Activated CD4-positive, alpha-beta memory T cell treated with anti-CD3 and anti-CD28 coated beads for 36 hours (primary cell): Measurements from ENCODE around the gene LRRC55. TPM values are rescaled to one million over a fixed set of nuclear protein-coding genes. Genes with fewer than 3 reads are reported as not detected.
"Not testable (repeated sequence)": the region's sequence is repeated elsewhere in the genome, so short reads cannot be mapped to it uniquely, and the experiment has no call there.

Experiments
- CTCF ChIA-PET: fragments of 350-600 bp; sonication (Branson Sonifier 250); formaldehyde crosslinking; loops from one replicate; lab custom pipeline; 2021; ENCODE audit warnings: antibody characterized with exemption, inconsistent platforms; lab: Charles Lee
- POLR2A ChIA-PET: fragments of 350-600 bp; sonication (Branson Sonifier 250); formaldehyde crosslinking; loops from one replicate; lab custom pipeline; 2021; ENCODE audit warnings: antibody characterized with exemption; lab: Charles Lee
- DNase-seq: peaks from one replicate; pipeline ENCODE4 v3.0.0-alpha.2; 2020
- H3K27ac Mint-ChIP-seq: one replicate; pipeline ENCODE4 v1.8.0; 2021; ENCODE audit warnings: mixed read lengths
- H3K27me3 Mint-ChIP-seq: one replicate; pipeline ENCODE4 v1.8.0; 2021; ENCODE audit warnings: mixed read lengths
- H3K36me3 Mint-ChIP-seq: one replicate; pipeline ENCODE4 v1.8.0; 2021; ENCODE audit warnings: mixed read lengths
- H3K4me1 Mint-ChIP-seq: one replicate; pipeline ENCODE4 v1.8.0; 2021; ENCODE audit warnings: low read depth, mixed read lengths
- H3K4me3 Mint-ChIP-seq: one replicate; pipeline ENCODE4 v1.8.0; 2021; ENCODE audit warnings: mild to moderate bottlenecking, mixed read lengths
- H3K9me3 Mint-ChIP-seq: one replicate; pipeline ENCODE4 v1.8.0; 2021; ENCODE audit warnings: mixed read lengths
- intact Hi-C: fragments of 100-400 bp; cut with micrococcal nuclease; formaldehyde crosslinking; loops from one replicate; pipeline ENCODE4 v1.15.1; 2023
- total RNA-seq, 2 experiments: library from RNA; stranded (reverse); gene quantifications; one replicate each; pipeline ENCODE4 v1.2.3, GENCODE V29; 2021

The LRRC55 gene
- total RNA-seq, 2 experiments from 2014 or later, result not detected

- Mint-ChIP-seq H3K9me3 (no peaks in the 10 kb centered on the region), H3K27ac (no peak overlapping the region), H3K27me3 (peaks cover 12% of the 10 kb centered on the region), H3K36me3 (no peaks in the 10 kb centered on the region), H3K4me1 (no peaks in the 10 kb centered on the region), H3K4me3 (no peak overlapping the region)
- DNase-seq, result no peak
- POLR2A ChIA-PET, result no interaction called here
- CTCF ChIA-PET, result no interaction called here
- intact Hi-C loops, result no loop called here
Observed at GRCh38 chr11:57164317-57164716, 17.4 kb upstream of the LRRC55 start.

GRCh38 chr11:57167125-57167846 is 14.5 kb upstream of the LRRC55 start:
- intact Hi-C loops, result no loop called here
- CTCF ChIA-PET, result no interaction called here
- Mint-ChIP-seq H3K36me3 (no peaks in the 10 kb centered on the region), H3K4me1 (no peaks in the 10 kb centered on the region), H3K27ac (no peak overlapping the region), H3K9me3 (no peaks in the 10 kb centered on the region), H3K4me3 (no peak overlapping the region), H3K27me3 (peaks cover 3% of the 10 kb centered on the region)
- DNase-seq, result no peak
- POLR2A ChIA-PET, result no interaction called here

GRCh38 chr11:57169732-57170313 is 11.9 kb upstream of the LRRC55 start:
- intact Hi-C loops, DNase-seq, H3K27ac Mint-ChIP-seq, H3K9me3 Mint-ChIP-seq, H3K4me1 Mint-ChIP-seq, POLR2A ChIA-PET, CTCF ChIA-PET, H3K27me3 Mint-ChIP-seq, H3K36me3 Mint-ChIP-seq, H3K4me3 Mint-ChIP-seq: not testable (repeated sequence)

GRCh38 chr11:57172031-57172430 is 9.7 kb upstream of the LRRC55 start:
- Mint-ChIP-seq H3K4me1 (no peaks in the 10 kb centered on the region), H3K27ac (no peak overlapping the region), H3K36me3 (no peaks in the 10 kb centered on the region), H3K9me3 (no peaks in the 10 kb centered on the region), H3K4me3 (no peak overlapping the region), H3K27me3 (no peaks in the 10 kb centered on the region)
- intact Hi-C loops, result no loop called here
- ChIA-PET POLR2A (no interaction called here), CTCF (no interaction called here)
- no peak for DNase-seq

GRCh38 chr11:57174656-57175055 is 7.1 kb upstream of the LRRC55 start:
- H3K4me3 Mint-ChIP-seq, result no peak overlapping the region
- no peak overlapping the region for H3K27ac Mint-ChIP-seq
- H3K36me3 Mint-ChIP-seq, result no peaks in the 10 kb centered on the region
- DNase-seq, result no peak
- H3K27me3 Mint-ChIP-seq, result peaks cover 5% of the 10 kb centered on the region
- intact Hi-C loops, result no loop called here
- CTCF ChIA-PET, result no interaction called here
- H3K9me3 Mint-ChIP-seq, result no peaks in the 10 kb centered on the region
- POLR2A ChIA-PET, result no interaction called here
- H3K4me1 Mint-ChIP-seq, result no peaks in the 10 kb centered on the region

GRCh38 chr11:57175478-57175877 is 6.3 kb upstream of the LRRC55 start:
- H3K4me3 Mint-ChIP-seq, result no peak overlapping the region
- no peak for DNase-seq
- intact Hi-C loops, result no loop called here
- ChIA-PET CTCF (no interaction called here), POLR2A (no interaction called here)
- H3K27ac Mint-ChIP-seq, result no peak overlapping the region
- H3K9me3 Mint-ChIP-seq, result no peaks in the 10 kb centered on the region
- peaks cover 12% of the 10 kb centered on the region for H3K27me3 Mint-ChIP-seq
- no peaks in the 10 kb centered on the region for H3K4me1 Mint-ChIP-seq
- no peaks in the 10 kb centered on the region for H3K36me3 Mint-ChIP-seq

- H3K27ac Mint-ChIP-seq, result no peak overlapping the region
- POLR2A ChIA-PET, result no interaction called here
- H3K4me1 Mint-ChIP-seq, result no peaks in the 10 kb centered on the region
- H3K4me3 Mint-ChIP-seq, result no peak overlapping the region
- H3K36me3 Mint-ChIP-seq, result no peaks in the 10 kb centered on the region
- H3K27me3 Mint-ChIP-seq, result peaks cover 21% of the 10 kb centered on the region
- no peaks in the 10 kb centered on the region for H3K9me3 Mint-ChIP-seq
- DNase-seq, result no peak
- CTCF ChIA-PET, result no interaction called here
- intact Hi-C loops, result no loop called here
Observed at GRCh38 chr11:57178334-57178733, 3.4 kb upstream of the LRRC55 start.

GRCh38 chr11:57179681-57180080 is 2.1 kb upstream of the LRRC55 start:
- Mint-ChIP-seq H3K4me1 (no peaks in the 10 kb centered on the region), H3K27me3 (peaks cover 21% of the 10 kb centered on the region), H3K36me3 (no peaks in the 10 kb centered on the region), H3K4me3 (no peak overlapping the region), H3K9me3 (no peaks in the 10 kb centered on the region), H3K27ac (no peak overlapping the region)
- intact Hi-C loops, result no loop called here
- ChIA-PET CTCF (no interaction called here), POLR2A (no interaction called here)
- DNase-seq, result no peak

- ChIA-PET POLR2A (no interaction called here), CTCF (no interaction called here)
- no peaks in the 10 kb centered on the region for H3K36me3 Mint-ChIP-seq
- no peak overlapping the region for H3K4me3 Mint-ChIP-seq
- intact Hi-C loops, result no loop called here
- no peak overlapping the region for H3K27ac Mint-ChIP-seq
- no peaks in the 10 kb centered on the region for H3K9me3 Mint-ChIP-seq
- no peaks in the 10 kb centered on the region for H3K4me1 Mint-ChIP-seq
- H3K27me3 Mint-ChIP-seq, result peaks cover 21% of the 10 kb centered on the region
- no peak for DNase-seq
Observed at GRCh38 chr11:57180081-57180561, 1.6 kb upstream of the LRRC55 start.

GRCh38 chr11:57180964-57181363 is 789 bp upstream of the LRRC55 start:
- Mint-ChIP-seq H3K27me3 (peaks cover 21% of the 10 kb centered on the region), H3K27ac (no peak overlapping the region), H3K9me3 (no peaks in the 10 kb centered on the region), H3K36me3 (no peaks in the 10 kb centered on the region), H3K4me3 (no peak overlapping the region), H3K4me1 (no peaks in the 10 kb centered on the region)
- POLR2A ChIA-PET, result no interaction called here
- DNase-seq, result no peak
- CTCF ChIA-PET, result no interaction called here
- intact Hi-C loops, result no loop called here

GRCh38 chr11:57182896-57183295 is 1.1 kb downstream of the LRRC55 start:
- DNase-seq, result no peak
- intact Hi-C loops, result no loop called here
- Mint-ChIP-seq H3K4me1 (no peaks in the 10 kb centered on the region), H3K27ac (no peak overlapping the region), H3K4me3 (no peak overlapping the region), H3K9me3 (no peaks in the 10 kb centered on the region), H3K36me3 (no peaks in the 10 kb centered on the region), H3K27me3 (peaks cover 21% of the 10 kb centered on the region)
- CTCF ChIA-PET, result interaction anchor here (1.1 kb wide), 1 partner anchor 67 kb away, joined by 3 read pairs; no protein-coding TSS in a partner anchor
- POLR2A ChIA-PET, result no interaction called here

GRCh38 chr11:57190548-57190947 is 8.8 kb downstream of the LRRC55 start:
- Mint-ChIP-seq H3K4me1 (no peaks in the 10 kb centered on the region), H3K36me3 (no peaks in the 10 kb centered on the region), H3K27ac (no peak overlapping the region), H3K4me3 (no peak overlapping the region), H3K27me3 (peaks cover 6% of the 10 kb centered on the region), H3K9me3 (no peaks in the 10 kb centered on the region)
- no peak for DNase-seq
- POLR2A ChIA-PET, result no interaction called here
- intact Hi-C loops, result no loop called here
- CTCF ChIA-PET, result no interaction called here
